ENCODE data around the gene CDH16.

CDH16 gene

GRCh38 chr16:66934138-66934838, 15.6 kb upstream of the CDH16 start, which contains the start of gene CIAO2B:
Gene CIAO2B, minus strand, starts transcription at chr16:66934402. Its CDS starts 38 bp downstream, at chr16:66934364.
- TF ChIP-seq CTCF (IDR thresholded peaks at IDR 0.05; ENCODE audit: extremely low read depth, insufficient read depth, missing control alignments) = no peak

GRCh38 chr16:66933776-66934137, 15.1 kb upstream of the CDH16 start:
- in situ Hi-C loops (cut with MboI; ENCODE audit: low pct_unique_long_range_greater_than_20kb, low sequenced_read_pairs, unreplicated experiment) = no loop called here
- DNase-seq (ENCODE audit: low spot score) = no peak
- no peak for TF ChIP-seq CTCF (IDR thresholded peaks at IDR 0.05; ENCODE audit: extremely low read depth, insufficient read depth, missing control alignments)

More at GRCh38 chr16:66934138-66934838, 15.6 kb upstream of the CDH16 start, which contains the start of gene CIAO2B:
- in situ Hi-C loops (cut with MboI; ENCODE audit: low pct_unique_long_range_greater_than_20kb, low sequenced_read_pairs, unreplicated experiment) = no loop called here
- DNase-seq (ENCODE audit: low spot score) = peak; percentile 94

GRCh38 chr16:66932076-66932475, 13.4 kb upstream of the CDH16 start:
- no peak for TF ChIP-seq CTCF (IDR thresholded peaks at IDR 0.05; ENCODE audit: extremely low read depth, insufficient read depth, missing control alignments)
- DNase-seq (ENCODE audit: low spot score) = no peak
- in situ Hi-C loops (cut with MboI; ENCODE audit: low pct_unique_long_range_greater_than_20kb, low sequenced_read_pairs, unreplicated experiment) = no loop called here

- DNase-seq (ENCODE audit: low spot score) = no peak
- TF ChIP-seq CTCF (IDR thresholded peaks at IDR 0.05; ENCODE audit: extremely low read depth, insufficient read depth, missing control alignments) = no peak
- in situ Hi-C loops (cut with MboI; ENCODE audit: low pct_unique_long_range_greater_than_20kb, low sequenced_read_pairs, unreplicated experiment) = no loop called here
Measured at GRCh38 chr16:66931665-66932064, 13.0 kb upstream of the CDH16 start.

- no peak for DNase-seq (ENCODE audit: low spot score)
- no peak for TF ChIP-seq CTCF (IDR thresholded peaks at IDR 0.05; ENCODE audit: extremely low read depth, insufficient read depth, missing control alignments)
- in situ Hi-C loops (cut with MboI; ENCODE audit: low pct_unique_long_range_greater_than_20kb, low sequenced_read_pairs, unreplicated experiment) = no loop called here
Measured at GRCh38 chr16:66930189-66930588, 11.5 kb upstream of the CDH16 start.

- no peak for DNase-seq (ENCODE audit: low spot score)
- in situ Hi-C loops (cut with MboI; ENCODE audit: low pct_unique_long_range_greater_than_20kb, low sequenced_read_pairs, unreplicated experiment) = no loop called here
- peak; percentile 53 for TF ChIP-seq CTCF (IDR thresholded peaks at IDR 0.05; ENCODE audit: extremely low read depth, insufficient read depth, missing control alignments)
Measured at GRCh38 chr16:66928702-66929388, 10.2 kb upstream of the CDH16 start.

Measured in GM13977 (cell line).